Activated naive CD4-positive, alpha-beta T cell treated with anti-CD3 and anti-CD28 coated beads, Interleukin-2, amount 50 U/mL, for 72 hours (primary cell): ENCODE results near the gene ITGA6. TPM values are rescaled to one million over a fixed set of nuclear protein-coding genes. Genes with fewer than 3 reads are reported as not detected.

Experiments used
- ATAC-seq, 2 donors: fragments of 150-1000 bp; cut with Tn5 transposase; 2 replicates each; pipeline ENCODE4 v1.10.0; 2021; ENCODE audit warnings: mild to moderate bottlenecking in 2 of 2, moderate library complexity in 2 of 2
- DNase-seq, 2 donors: peaks; one replicate each; pipeline ENCODE4 v3.0.0; 2021 to 2022; ENCODE audit warnings: low spot score in 2 of 2
- H3K27ac Mint-ChIP-seq, 2 donors: one replicate each; pipeline ENCODE4 v1.8.0; 2022; ENCODE audit warnings: mild to moderate bottlenecking in 2 of 2, mixed read lengths in 2 of 2
- H3K36me3 Mint-ChIP-seq, 2 donors: one replicate each; pipeline ENCODE4 v1.8.0; 2022; ENCODE audit warnings: mixed read lengths in 2 of 2
- H3K9me3 Mint-ChIP-seq, 2 donors: one replicate each; pipeline ENCODE4 v1.8.0; 2022; ENCODE audit warnings: mixed read lengths in 2 of 2
- total RNA-seq, 2 donors: library from RNA; stranded (reverse); gene quantifications; one replicate each; pipeline ENCODE4 v1.2.3, GENCODE V29; 2022

ITGA6 gene
- total RNA-seq, 2 donors from 2014 or later = 3.4 to 5.0 TPM

DNA sequence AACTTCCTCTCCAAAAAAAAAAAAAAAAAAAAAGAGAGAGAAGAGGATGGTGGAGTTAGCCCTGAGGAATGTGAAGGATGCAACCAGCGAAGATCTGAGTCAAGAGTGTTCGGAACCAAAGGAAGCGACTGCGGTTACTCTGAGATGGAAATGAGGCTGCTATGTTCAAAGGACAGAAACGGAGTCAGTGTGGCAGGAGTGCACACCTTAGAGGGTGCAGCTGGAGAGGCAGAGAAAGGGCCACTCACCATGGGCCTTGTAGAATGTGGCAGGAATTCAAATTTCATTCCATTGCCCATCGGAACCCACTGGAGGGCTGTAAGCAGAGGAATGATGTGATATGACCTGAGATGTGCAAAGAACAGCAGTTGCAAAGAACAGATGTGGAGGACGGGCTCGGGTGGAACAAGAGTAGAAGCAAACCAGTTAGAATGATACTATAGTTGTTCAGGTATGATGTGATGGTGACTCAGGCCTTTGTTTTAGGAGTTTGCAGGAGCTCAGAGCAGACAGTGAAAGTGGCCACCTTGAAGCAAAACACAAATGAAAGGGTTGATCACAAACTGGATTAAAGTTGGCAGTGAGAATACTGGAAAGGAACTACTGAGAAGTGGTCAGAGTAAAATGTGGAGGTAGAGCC lies 22.6 kb downstream of the ITGA6 start:
- ATAC-seq (peak; percentile 75 to 94), DNase-seq (no peak)
- H3K9me3 Mint-ChIP-seq = no peaks in the 10 kb centered on the region
- no peaks in the 10 kb centered on the region for H3K36me3 Mint-ChIP-seq
- peak overlapping the region in 1 of 2 donors; percentile 24 for H3K27ac Mint-ChIP-seq

DNA sequence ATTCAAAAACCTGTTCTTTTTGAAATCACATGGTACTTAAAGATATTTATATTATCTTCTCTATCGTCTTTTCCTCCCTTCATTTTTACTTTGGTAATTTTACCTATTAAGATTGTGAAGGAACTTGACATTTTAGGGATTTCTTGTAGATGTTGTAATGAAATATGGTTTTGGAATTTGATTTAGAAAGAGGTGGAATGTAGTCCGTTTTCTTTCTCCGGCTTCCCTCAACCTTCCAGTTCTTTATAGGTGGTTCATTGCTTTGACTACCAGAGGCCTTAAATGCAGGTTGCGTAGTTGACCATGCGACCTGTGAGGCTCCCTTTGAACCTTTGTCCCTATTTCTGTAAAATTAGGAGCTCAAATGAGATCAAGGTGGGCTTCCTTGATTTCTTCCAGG lies 24.5 kb downstream of the ITGA6 start:
- no peak overlapping the region for H3K27ac Mint-ChIP-seq
- H3K9me3 Mint-ChIP-seq = no peaks in the 10 kb centered on the region
- no peak for ATAC-seq
- no peak for DNase-seq
- no peaks in the 10 kb centered on the region for H3K36me3 Mint-ChIP-seq

GRCh38 chr2:172452845-172453244 lies 25.5 kb downstream of the ITGA6 start:
- DNase-seq = no peak
- Mint-ChIP-seq H3K27ac (no peak overlapping the region), H3K36me3 (no peaks in the 10 kb centered on the region), H3K9me3 (no peaks in the 10 kb centered on the region)
- no peak for ATAC-seq

GRCh38 chr2:172454404-172455120 lies 27.2 kb downstream of the ITGA6 start:
- H3K9me3 Mint-ChIP-seq = no peaks in the 10 kb centered on the region
- DNase-seq = no peak
- peak overlapping the region in 1 of 2 donors; percentile 17 for H3K27ac Mint-ChIP-seq
- no peak for ATAC-seq
- H3K36me3 Mint-ChIP-seq = no peaks in the 10 kb centered on the region

GRCh38 chr2:172455121-172455515 lies 27.7 kb downstream of the ITGA6 start:
- H3K9me3 Mint-ChIP-seq = no peaks in the 10 kb centered on the region
- H3K27ac Mint-ChIP-seq = peak overlapping the region in 1 of 2 donors; percentile 17
- H3K36me3 Mint-ChIP-seq = no peaks in the 10 kb centered on the region
- ATAC-seq = no peak
- no peak for DNase-seq

DNA sequence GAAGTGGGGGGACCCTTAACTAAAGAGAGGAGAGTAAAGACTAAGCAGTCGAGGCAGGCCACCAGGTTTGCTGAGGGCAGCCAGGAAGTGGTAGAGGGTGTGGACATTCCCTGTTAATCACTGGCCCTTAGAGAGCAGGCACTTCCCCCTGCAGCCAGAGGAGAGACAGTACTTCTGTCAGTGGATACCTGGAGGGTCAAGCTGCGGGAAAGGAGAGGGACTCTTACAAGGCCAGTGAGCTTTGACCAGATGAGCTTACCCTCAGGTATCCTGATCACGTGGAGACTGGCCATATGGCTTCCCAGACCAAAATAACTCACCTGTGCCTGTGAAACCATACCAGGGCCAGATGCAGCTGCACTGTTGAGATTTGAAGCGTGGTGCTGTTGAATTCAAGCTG lies 28.6 kb downstream of the ITGA6 start:
- DNase-seq (no peak), ATAC-seq (peak in 1 of 2 donors; percentile 44)
- H3K27ac Mint-ChIP-seq = no peak overlapping the region
- no peaks in the 10 kb centered on the region for H3K36me3 Mint-ChIP-seq
- no peaks in the 10 kb centered on the region for H3K9me3 Mint-ChIP-seq

DNA sequence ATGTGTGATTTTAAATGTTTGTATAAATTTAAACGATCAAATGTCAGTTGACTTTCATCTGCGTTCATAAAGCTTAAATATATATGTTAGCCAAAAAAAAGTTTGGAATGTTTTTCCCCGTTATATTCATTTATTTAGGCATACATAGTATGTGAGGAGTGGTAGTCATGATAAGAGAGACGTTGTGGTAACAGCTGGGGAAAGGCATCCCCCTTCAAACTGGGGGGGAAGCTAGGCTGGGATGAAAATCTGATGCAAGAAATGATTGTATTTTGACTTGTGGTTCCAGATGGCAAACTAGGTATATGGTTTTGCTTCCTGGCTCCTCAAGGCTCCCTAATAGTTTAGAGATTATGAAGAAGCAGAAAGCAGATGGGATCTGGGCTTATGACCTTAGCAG lies 30.1 kb downstream of the ITGA6 start:
- no peak overlapping the region for H3K27ac Mint-ChIP-seq
- no peaks in the 10 kb centered on the region for H3K9me3 Mint-ChIP-seq

GRCh38 chr2:172458561-172459124 lies 31.3 kb downstream of the ITGA6 start:
- Mint-ChIP-seq H3K36me3 (no peaks in the 10 kb centered on the region), H3K9me3 (no peaks in the 10 kb centered on the region), H3K27ac (peak overlapping the region in 1 of 2 donors; percentile 33)
- ATAC-seq (no peak), DNase-seq (no peak)

More for the DNA sequence above, 30.1 kb downstream of the ITGA6 start:
- H3K36me3 Mint-ChIP-seq = no peaks in the 10 kb centered on the region
- DNase-seq (no peak), ATAC-seq (no peak)

GRCh38 chr2:172460780-172461201 lies 33.4 kb downstream of the ITGA6 start:
- no peak for ATAC-seq
- Mint-ChIP-seq H3K36me3 (no peaks in the 10 kb centered on the region), H3K27ac (no peak overlapping the region)

GRCh38 chr2:172461591-172462372 lies 34.4 kb downstream of the ITGA6 start:
- DNase-seq (peak; percentile 67 to 82), ATAC-seq (peak; percentile 67 to 73)
- no peak overlapping the region for H3K27ac Mint-ChIP-seq
- no peaks in the 10 kb centered on the region for H3K36me3 Mint-ChIP-seq
- H3K9me3 Mint-ChIP-seq = no peaks in the 10 kb centered on the region

More at GRCh38 chr2:172460780-172461201, 33.4 kb downstream of the ITGA6 start:
- no peaks in the 10 kb centered on the region for H3K9me3 Mint-ChIP-seq
- DNase-seq = no peak

GRCh38 chr2:172462373-172462848 lies 35.0 kb downstream of the ITGA6 start:
- peak in 1 of 2 donors; percentile 27 for ATAC-seq
- Mint-ChIP-seq H3K27ac (peak overlapping the region in 1 of 2 donors; percentile 81), H3K36me3 (no peaks in the 10 kb centered on the region), H3K9me3 (no peaks in the 10 kb centered on the region)
- no peak for DNase-seq

GRCh38 chr2:172462849-172463381 lies 35.5 kb downstream of the ITGA6 start:
- no peaks in the 10 kb centered on the region for H3K36me3 Mint-ChIP-seq
- peak overlapping the region; percentile 53 to 81 for H3K27ac Mint-ChIP-seq
- peak; percentile 58 to 70 for ATAC-seq
- DNase-seq = no peak
- no peaks in the 10 kb centered on the region for H3K9me3 Mint-ChIP-seq

GRCh38 chr2:172464400-172465129 lies 37.2 kb downstream of the ITGA6 start:
- peak overlapping the region; percentile 3 to 81 for H3K27ac Mint-ChIP-seq
- no peak for ATAC-seq
- H3K36me3 Mint-ChIP-seq = no peaks in the 10 kb centered on the region
- H3K9me3 Mint-ChIP-seq = no peaks in the 10 kb centered on the region
- DNase-seq = no peak

DNA sequence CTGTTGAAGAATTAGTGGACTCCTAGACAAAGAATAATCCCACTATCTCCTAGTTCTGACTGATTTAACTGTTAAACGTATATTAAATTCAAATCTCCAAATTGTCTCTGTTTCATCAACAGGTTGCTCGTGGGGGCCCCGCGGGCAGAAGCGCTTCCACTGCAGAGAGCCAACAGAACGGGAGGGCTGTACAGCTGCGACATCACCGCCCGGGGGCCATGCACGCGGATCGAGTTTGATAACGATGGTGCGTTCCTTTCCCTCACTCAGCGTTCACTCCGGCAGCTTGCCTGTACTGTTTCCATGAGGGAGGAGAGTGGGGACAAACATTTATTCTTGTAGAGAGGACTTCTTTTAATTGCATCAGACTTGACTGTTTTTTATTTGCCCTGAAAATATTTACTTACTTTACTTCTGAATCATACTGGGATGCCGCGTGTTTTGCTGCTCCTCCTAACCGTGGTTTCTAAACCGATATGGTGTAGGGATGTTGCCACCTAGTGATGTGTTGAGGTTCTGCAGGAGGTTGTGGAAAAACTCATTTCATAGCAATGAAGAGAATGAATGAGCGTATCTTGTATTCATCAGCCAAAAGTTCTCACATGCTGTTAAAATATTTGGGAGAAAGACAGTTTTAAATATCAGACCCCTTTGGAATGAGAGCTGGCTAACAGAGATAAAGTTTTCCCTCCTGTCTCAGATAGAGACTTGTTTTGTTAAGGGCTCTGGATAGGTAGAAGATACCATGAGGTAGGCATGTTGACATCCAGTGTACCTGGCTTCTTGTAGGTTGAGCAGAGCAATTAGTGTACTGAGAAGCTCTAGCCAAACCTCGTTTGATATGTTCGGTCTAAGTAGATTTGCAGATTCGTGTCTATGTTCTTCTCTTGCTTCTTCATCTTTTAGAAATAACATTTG lies 38.3 kb downstream of the ITGA6 start:
- H3K9me3 Mint-ChIP-seq = no peaks in the 10 kb centered on the region
- ATAC-seq (peak; percentile 43 to 54), DNase-seq (peak in 1 of 2 donors; percentile 65)
- no peaks in the 10 kb centered on the region for H3K36me3 Mint-ChIP-seq
- peak overlapping the region; percentile 26 to 79 for H3K27ac Mint-ChIP-seq

GRCh38 chr2:172467382-172467781 lies 40.0 kb downstream of the ITGA6 start:
- H3K27ac Mint-ChIP-seq = no peak overlapping the region
- H3K36me3 Mint-ChIP-seq = no peaks in the 10 kb centered on the region
- DNase-seq (no peak), ATAC-seq (no peak)
- H3K9me3 Mint-ChIP-seq = no peaks in the 10 kb centered on the region
